Activated naive CD4-positive, alpha-beta T cell treated with anti-CD3 and anti-CD28 coated beads, Interleukin-2, amount 10 ng/mL, durations not matched to agents 7 days and 5 days (primary cell): ENCODE data around the gene ATP2B3.

Experiments
- CTCF ChIA-PET: fragments of 350-600 bp; sonication (Branson Sonifier 250); formaldehyde crosslinking; loops from one replicate; lab custom pipeline; 2021; ENCODE audit warnings: antibody characterized with exemption; lab: Charles Lee
- DNase-seq: peaks from one replicate; pipeline ENCODE4 v3.0.0-alpha.2; 2020
- H3K27ac Mint-ChIP-seq: one replicate; pipeline ENCODE4 v1.8.0; 2021; ENCODE audit warnings: mild to moderate bottlenecking, moderate library complexity, mixed read lengths
- H3K27me3 Mint-ChIP-seq: one replicate; pipeline ENCODE4 v1.8.0; 2021; ENCODE audit warnings: mild to moderate bottlenecking, mixed read lengths
- H3K36me3 Mint-ChIP-seq: one replicate; pipeline ENCODE4 v1.8.0; 2021; ENCODE audit warnings: mixed read lengths
- H3K4me1 Mint-ChIP-seq: one replicate; pipeline ENCODE4 v1.8.0; 2021; ENCODE audit warnings: mixed read lengths
- H3K4me3 Mint-ChIP-seq: one replicate; pipeline ENCODE4 v1.8.0; 2021; ENCODE audit warnings: mild to moderate bottlenecking, moderate library complexity, mixed read lengths
- H3K9me3 Mint-ChIP-seq: one replicate; pipeline ENCODE4 v1.8.0; 2021; ENCODE audit warnings: mixed read lengths

Gene ATP2B3

GRCh38 chrX:153494541-153495361, 22.7 kb upstream of the ATP2B3 start, which contains the start of gene BGN:
Gene BGN, plus strand, starts transcription at chrX:153494980. Its CDS starts 9,652 bp downstream, at chrX:153504632.
- DNase-seq: no peak
- Mint-ChIP-seq H3K9me3 (no peaks in the 10 kb centered on the region), H3K27me3 (peaks cover 23% of the 10 kb centered on the region), H3K4me3 (no peak within 1 kb of the TSS), H3K36me3 (no peaks in the 10 kb centered on the region), H3K27ac (no peak within 1 kb of the TSS), H3K4me1 (no peaks in the 10 kb centered on the region)
- CTCF ChIA-PET: interaction anchor here (1.4 kb wide), 1 partner anchor 34 kb away, joined by 3 read pairs; no protein-coding TSS in a partner anchor

GRCh38 chrX:153495362-153495751, 22.1 kb upstream of the ATP2B3 start:
- no peaks in the 10 kb centered on the region for H3K4me1 Mint-ChIP-seq
- no peaks in the 10 kb centered on the region for H3K9me3 Mint-ChIP-seq
- peaks cover 23% of the 10 kb centered on the region for H3K27me3 Mint-ChIP-seq
- CTCF ChIA-PET: no interaction called here
- no peak overlapping the region for H3K27ac Mint-ChIP-seq
- H3K36me3 Mint-ChIP-seq: no peaks in the 10 kb centered on the region
- no peak overlapping the region for H3K4me3 Mint-ChIP-seq
- no peak for DNase-seq

GRCh38 chrX:153495903-153496589, 21.4 kb upstream of the ATP2B3 start:
- Mint-ChIP-seq H3K27ac (no peak overlapping the region), H3K9me3 (peaks cover 5% of the 10 kb centered on the region), H3K36me3 (no peaks in the 10 kb centered on the region), H3K4me3 (no peak overlapping the region), H3K27me3 (peaks cover 23% of the 10 kb centered on the region), H3K4me1 (no peaks in the 10 kb centered on the region)
- DNase-seq: no peak
- CTCF ChIA-PET: no interaction called here

GRCh38 chrX:153496590-153496959, 20.9 kb upstream of the ATP2B3 start:
- H3K4me3 Mint-ChIP-seq: no peak overlapping the region
- no peaks in the 10 kb centered on the region for H3K4me1 Mint-ChIP-seq
- no peak overlapping the region for H3K27ac Mint-ChIP-seq
- H3K9me3 Mint-ChIP-seq: peaks cover 5% of the 10 kb centered on the region
- peaks cover 23% of the 10 kb centered on the region for H3K27me3 Mint-ChIP-seq
- H3K36me3 Mint-ChIP-seq: no peaks in the 10 kb centered on the region
- CTCF ChIA-PET: no interaction called here
- DNase-seq: no peak

- CTCF ChIA-PET: interaction anchor here (0.8 kb wide), 1 partner anchor 9 kb away, joined by 3 read pairs; no protein-coding TSS in a partner anchor
- Mint-ChIP-seq H3K4me1 (no peaks in the 10 kb centered on the region), H3K4me3 (no peak overlapping the region), H3K36me3 (no peaks in the 10 kb centered on the region), H3K9me3 (peaks cover 5% of the 10 kb centered on the region), H3K27ac (no peak overlapping the region), H3K27me3 (peaks cover 23% of the 10 kb centered on the region)
- DNase-seq: no peak
These were observed 19.0 kb upstream of the ATP2B3 start for GRCh38 chrX:153498453-153498852.

GRCh38 chrX:153499341-153499740, 18.1 kb upstream of the ATP2B3 start:
- H3K4me1 Mint-ChIP-seq: no peaks in the 10 kb centered on the region
- CTCF ChIA-PET: no interaction called here
- H3K9me3 Mint-ChIP-seq: peaks cover 5% of the 10 kb centered on the region
- DNase-seq: no peak
- H3K27ac Mint-ChIP-seq: no peak overlapping the region
- H3K36me3 Mint-ChIP-seq: no peaks in the 10 kb centered on the region
- no peak overlapping the region for H3K4me3 Mint-ChIP-seq
- H3K27me3 Mint-ChIP-seq: peaks cover 15% of the 10 kb centered on the region

GRCh38 chrX:153499876-153500275, 17.6 kb upstream of the ATP2B3 start:
- Mint-ChIP-seq H3K4me1 (no peaks in the 10 kb centered on the region), H3K27me3 (peaks cover 12% of the 10 kb centered on the region), H3K9me3 (peaks cover 5% of the 10 kb centered on the region), H3K27ac (no peak overlapping the region), H3K4me3 (no peak overlapping the region), H3K36me3 (no peaks in the 10 kb centered on the region)
- CTCF ChIA-PET: no interaction called here
- DNase-seq: no peak

GRCh38 chrX:153500676-153501280, 16.7 kb upstream of the ATP2B3 start:
- peaks cover 3% of the 10 kb centered on the region for H3K27me3 Mint-ChIP-seq
- CTCF ChIA-PET: no interaction called here
- DNase-seq: no peak
- no peak overlapping the region for H3K27ac Mint-ChIP-seq
- no peaks in the 10 kb centered on the region for H3K36me3 Mint-ChIP-seq
- H3K4me1 Mint-ChIP-seq: no peaks in the 10 kb centered on the region
- H3K9me3 Mint-ChIP-seq: peaks cover 5% of the 10 kb centered on the region
- H3K4me3 Mint-ChIP-seq: no peak overlapping the region

- CTCF ChIA-PET: no interaction called here
- H3K27ac Mint-ChIP-seq: no peak overlapping the region
- H3K9me3 Mint-ChIP-seq: peaks cover 5% of the 10 kb centered on the region
- no peaks in the 10 kb centered on the region for H3K27me3 Mint-ChIP-seq
- no peaks in the 10 kb centered on the region for H3K4me1 Mint-ChIP-seq
- no peak overlapping the region for H3K4me3 Mint-ChIP-seq
- DNase-seq: no peak
- H3K36me3 Mint-ChIP-seq: no peaks in the 10 kb centered on the region
These were observed 15.9 kb upstream of the ATP2B3 start for GRCh38 chrX:153501530-153501929.

- Mint-ChIP-seq H3K9me3 (peaks cover 5% of the 10 kb centered on the region), H3K4me3 (no peak overlapping the region), H3K27me3 (no peaks in the 10 kb centered on the region), H3K4me1 (no peaks in the 10 kb centered on the region), H3K36me3 (no peaks in the 10 kb centered on the region), H3K27ac (no peak overlapping the region)
- CTCF ChIA-PET: no interaction called here
- DNase-seq: no peak
These were observed 15.3 kb upstream of the ATP2B3 start for GRCh38 chrX:153502131-153502530.

GRCh38 chrX:153502796-153503195, 14.6 kb upstream of the ATP2B3 start:
- CTCF ChIA-PET: no interaction called here
- no peak overlapping the region for H3K4me3 Mint-ChIP-seq
- H3K9me3 Mint-ChIP-seq: peaks cover 5% of the 10 kb centered on the region
- DNase-seq: no peak
- H3K4me1 Mint-ChIP-seq: no peaks in the 10 kb centered on the region
- H3K27me3 Mint-ChIP-seq: no peaks in the 10 kb centered on the region
- no peak overlapping the region for H3K27ac Mint-ChIP-seq
- H3K36me3 Mint-ChIP-seq: no peaks in the 10 kb centered on the region

GRCh38 chrX:153504445-153505016, 12.9 kb upstream of the ATP2B3 start:
- no peak for DNase-seq
- Mint-ChIP-seq H3K36me3 (no peaks in the 10 kb centered on the region), H3K27me3 (no peaks in the 10 kb centered on the region), H3K9me3 (peaks cover 5% of the 10 kb centered on the region), H3K4me3 (no peak overlapping the region), H3K4me1 (no peaks in the 10 kb centered on the region), H3K27ac (no peak overlapping the region)
- CTCF ChIA-PET: interaction anchor here (1.5 to 4.9 kb wide), 2 partner anchors 33 to 563 kb away, joined by 4 to 39 read pairs; partner anchors contain the start of gene HAUS7

GRCh38 chrX:153505361-153505760, 12.1 kb upstream of the ATP2B3 start:
- H3K4me1 Mint-ChIP-seq: no peaks in the 10 kb centered on the region
- no peak overlapping the region for H3K4me3 Mint-ChIP-seq
- H3K9me3 Mint-ChIP-seq: peaks cover 5% of the 10 kb centered on the region
- no peak overlapping the region for H3K27ac Mint-ChIP-seq
- no peaks in the 10 kb centered on the region for H3K36me3 Mint-ChIP-seq
- no peak for DNase-seq
- CTCF ChIA-PET: interaction anchor here (1.5 to 4.9 kb wide), 2 partner anchors 34 to 564 kb away, joined by 4 to 39 read pairs; partner anchors contain the start of gene HAUS7
- H3K27me3 Mint-ChIP-seq: no peaks in the 10 kb centered on the region
